ENCODE measurements around the gene FBXL16.
A peak's percentile ranks its signal among the peaks of the same experiment; 100 is the strongest.
"Not testable (repeated sequence)": the region's sequence is repeated elsewhere in the genome, so short reads cannot be mapped to it uniquely, and the experiment has no call there.

The FBXL16 gene

GRCh38 chr16:693364-693763 is 12.2 kb downstream of the FBXL16 start:
- H2AFZ ChIP-seq (ENCODE audit: low read depth, low read length) = no peak overlapping the region
- no peak overlapping the region for H3K4me3 ChIP-seq (ENCODE audit: low read length)
- H3K4me1 ChIP-seq (ENCODE audit: insufficient read depth, low read length) = peaks cover 7% of the 10 kb centered on the region
- no peaks in the 10 kb centered on the region for H3K9me3 ChIP-seq (ENCODE audit: low read length)
- H3K36me3 ChIP-seq (ENCODE audit: insufficient read depth, low read length) = peaks cover 3% of the 10 kb centered on the region
- H3K27me3 ChIP-seq (ENCODE audit: insufficient read depth, low read length) = no peaks in the 10 kb centered on the region

DNA sequence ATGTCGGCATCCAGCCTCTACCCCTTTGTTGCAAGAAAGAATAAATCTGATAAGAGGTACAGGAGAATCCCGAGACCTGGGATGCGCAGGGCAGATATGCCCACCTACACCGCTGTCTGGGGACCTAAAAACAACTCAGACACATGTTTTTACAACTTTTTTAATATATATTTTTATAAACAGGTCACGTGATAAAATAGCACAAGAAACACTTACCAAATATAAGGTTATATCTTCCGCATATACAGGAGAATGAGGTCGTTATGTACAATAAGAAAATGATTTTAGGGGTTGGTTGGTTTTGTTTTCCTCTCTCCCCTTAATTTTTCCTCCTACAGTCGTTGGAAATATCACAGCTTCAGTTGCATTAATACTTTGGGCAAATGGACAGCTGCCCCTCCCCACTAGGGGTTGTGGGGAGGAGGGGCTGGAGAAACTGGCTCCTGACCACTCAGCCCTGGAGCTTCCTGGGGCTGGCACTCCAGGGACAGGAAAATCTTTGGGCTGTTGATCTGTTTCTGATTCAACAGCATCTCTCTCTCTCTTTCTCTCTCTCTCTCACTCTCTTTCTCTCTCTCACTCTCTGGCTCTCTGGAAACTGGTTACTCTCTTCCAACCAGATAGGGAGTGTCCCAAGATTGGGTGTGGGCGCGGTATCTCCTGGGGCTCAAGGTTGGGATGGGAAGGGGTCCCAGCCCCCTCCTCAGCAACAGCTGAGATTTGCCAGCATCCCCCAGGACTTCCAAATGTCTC is 13.1 kb downstream of the FBXL16 start:
- Histone ChIP-seq H3K4me1 (ENCODE audit: insufficient read depth, low read length) (peaks cover 7% of the 10 kb centered on the region), H2AFZ (ENCODE audit: low read depth, low read length) (no peak overlapping the region), H3K4me3 (ENCODE audit: low read length) (no peak overlapping the region), H3K9me3 (ENCODE audit: low read length) (no peaks in the 10 kb centered on the region), H3K27me3 (ENCODE audit: insufficient read depth, low read length) (no peaks in the 10 kb centered on the region), H3K36me3 (ENCODE audit: insufficient read depth, low read length) (peaks cover 8% of the 10 kb centered on the region)

GRCh38 chr16:691242-691641 is 14.4 kb downstream of the FBXL16 start:
- not testable (repeated sequence) for H3K4me3 ChIP-seq (ENCODE audit: low read length); H3K4me1 ChIP-seq (ENCODE audit: insufficient read depth, low read length); H3K9me3 ChIP-seq (ENCODE audit: low read length); H3K27me3 ChIP-seq (ENCODE audit: insufficient read depth, low read length); H2AFZ ChIP-seq (ENCODE audit: low read depth, low read length)
- H3K36me3 ChIP-seq (ENCODE audit: insufficient read depth, low read length) = peaks cover 18% of the 10 kb centered on the region

- H3K4me3 ChIP-seq (ENCODE audit: low read length) = peak overlapping the region; percentile 72
- H3K27me3 ChIP-seq (ENCODE audit: insufficient read depth, low read length) = no peaks in the 10 kb centered on the region
- peaks cover 7% of the 10 kb centered on the region for H3K4me1 ChIP-seq (ENCODE audit: insufficient read depth, low read length)
- peaks cover 30% of the 10 kb centered on the region for H3K36me3 ChIP-seq (ENCODE audit: insufficient read depth, low read length)
- no peak overlapping the region for H2AFZ ChIP-seq (ENCODE audit: low read depth, low read length)
- no peaks in the 10 kb centered on the region for H3K9me3 ChIP-seq (ENCODE audit: low read length)
Observed at GRCh38 chr16:689175-689897, 16.3 kb downstream of the FBXL16 start.

DNA sequence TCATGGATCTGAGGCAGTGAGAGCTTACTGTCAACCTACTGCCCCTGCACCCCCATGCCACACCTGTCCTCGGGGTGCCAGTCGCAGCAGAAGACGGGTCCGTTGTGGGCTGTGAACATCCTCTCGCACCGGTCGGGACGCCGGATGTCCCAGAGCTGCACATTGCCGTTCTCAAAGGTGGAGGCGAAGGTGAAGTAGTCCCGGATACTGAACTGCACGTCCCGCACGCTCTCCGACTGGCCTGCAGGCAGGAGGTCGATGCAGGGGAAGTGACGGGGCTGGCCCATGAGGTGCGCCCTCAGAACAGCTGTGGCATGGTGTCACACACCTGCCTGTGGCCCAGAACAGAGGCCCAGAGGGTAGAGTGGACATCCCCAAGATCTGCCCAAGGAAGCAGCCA is 18.1 kb downstream of the FBXL16 start:
- no peaks in the 10 kb centered on the region for H3K27me3 ChIP-seq (ENCODE audit: insufficient read depth, low read length)

GRCh38 chr16:686459-687260 is 18.9 kb downstream of the FBXL16 start:
- H3K9me3 ChIP-seq (ENCODE audit: low read length) = no peaks in the 10 kb centered on the region
- no peaks in the 10 kb centered on the region for H3K27me3 ChIP-seq (ENCODE audit: insufficient read depth, low read length)
- peaks cover 51% of the 10 kb centered on the region for H3K36me3 ChIP-seq (ENCODE audit: insufficient read depth, low read length)
- H2AFZ ChIP-seq (ENCODE audit: low read depth, low read length) = no peak overlapping the region
- peaks cover 13% of the 10 kb centered on the region for H3K4me1 ChIP-seq (ENCODE audit: insufficient read depth, low read length)
- H3K4me3 ChIP-seq (ENCODE audit: low read length) = no peak overlapping the region

More for the DNA sequence above, 18.1 kb downstream of the FBXL16 start:
- Histone ChIP-seq H3K36me3 (ENCODE audit: insufficient read depth, low read length) (peaks cover 43% of the 10 kb centered on the region), H3K9me3 (ENCODE audit: low read length) (no peaks in the 10 kb centered on the region), H2AFZ (ENCODE audit: low read depth, low read length) (no peak overlapping the region), H3K4me3 (ENCODE audit: low read length) (no peak overlapping the region), H3K4me1 (ENCODE audit: insufficient read depth, low read length) (peaks cover 8% of the 10 kb centered on the region)

GRCh38 chr16:685967-686366 is 19.6 kb downstream of the FBXL16 start:
- H3K4me1 ChIP-seq (ENCODE audit: insufficient read depth, low read length) = peaks cover 20% of the 10 kb centered on the region
- no peaks in the 10 kb centered on the region for H3K27me3 ChIP-seq (ENCODE audit: insufficient read depth, low read length)
- H3K4me3 ChIP-seq (ENCODE audit: low read length) = no peak overlapping the region
- no peaks in the 10 kb centered on the region for H3K9me3 ChIP-seq (ENCODE audit: low read length)
- H3K36me3 ChIP-seq (ENCODE audit: insufficient read depth, low read length) = peaks cover 55% of the 10 kb centered on the region
- no peak overlapping the region for H2AFZ ChIP-seq (ENCODE audit: low read depth, low read length)

DNA sequence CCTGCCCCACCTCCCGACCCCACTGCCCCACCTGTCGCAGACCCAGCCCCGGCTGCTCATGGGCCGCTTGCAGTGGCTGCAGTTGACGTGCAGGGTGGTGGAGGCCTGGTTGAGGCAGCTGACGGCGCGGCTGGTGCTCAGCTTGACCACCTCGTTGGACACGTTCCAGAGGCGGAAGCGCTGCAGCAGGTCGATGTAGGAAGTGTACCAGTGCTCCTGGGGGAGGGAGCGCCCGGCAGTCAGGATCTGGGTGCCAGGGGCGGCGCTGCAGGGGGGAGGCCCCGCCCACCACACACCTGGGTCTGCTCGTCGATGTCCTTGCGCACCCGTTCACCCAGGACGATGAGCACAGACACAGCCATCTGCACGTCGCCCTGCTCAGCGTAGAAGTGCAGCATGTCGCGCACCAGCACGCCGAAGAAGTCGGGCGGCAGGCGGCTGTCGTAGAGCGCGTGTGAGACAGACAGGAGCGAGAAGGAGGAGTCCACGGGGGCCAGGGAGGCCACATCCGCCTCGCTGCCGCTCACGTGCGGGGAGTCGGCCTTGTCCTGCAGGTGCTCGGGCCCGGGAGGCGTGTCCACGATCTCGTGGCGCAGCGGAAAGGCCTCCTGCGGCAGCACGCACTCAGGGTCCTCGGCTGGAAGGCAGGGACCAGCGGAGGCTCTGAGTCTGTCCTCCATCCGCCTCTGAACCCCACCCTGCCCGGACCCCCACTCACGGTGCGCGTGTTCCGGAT is 20.5 kb downstream of the FBXL16 start:
- H3K9me3 ChIP-seq (ENCODE audit: low read length) = no peaks in the 10 kb centered on the region
- peaks cover 55% of the 10 kb centered on the region for H3K36me3 ChIP-seq (ENCODE audit: insufficient read depth, low read length)
- H2AFZ ChIP-seq (ENCODE audit: low read depth, low read length) = no peak overlapping the region
- no peaks in the 10 kb centered on the region for H3K27me3 ChIP-seq (ENCODE audit: insufficient read depth, low read length)
- peaks cover 23% of the 10 kb centered on the region for H3K4me1 ChIP-seq (ENCODE audit: insufficient read depth, low read length)
- no peak overlapping the region for H3K4me3 ChIP-seq (ENCODE audit: low read length)

DNA sequence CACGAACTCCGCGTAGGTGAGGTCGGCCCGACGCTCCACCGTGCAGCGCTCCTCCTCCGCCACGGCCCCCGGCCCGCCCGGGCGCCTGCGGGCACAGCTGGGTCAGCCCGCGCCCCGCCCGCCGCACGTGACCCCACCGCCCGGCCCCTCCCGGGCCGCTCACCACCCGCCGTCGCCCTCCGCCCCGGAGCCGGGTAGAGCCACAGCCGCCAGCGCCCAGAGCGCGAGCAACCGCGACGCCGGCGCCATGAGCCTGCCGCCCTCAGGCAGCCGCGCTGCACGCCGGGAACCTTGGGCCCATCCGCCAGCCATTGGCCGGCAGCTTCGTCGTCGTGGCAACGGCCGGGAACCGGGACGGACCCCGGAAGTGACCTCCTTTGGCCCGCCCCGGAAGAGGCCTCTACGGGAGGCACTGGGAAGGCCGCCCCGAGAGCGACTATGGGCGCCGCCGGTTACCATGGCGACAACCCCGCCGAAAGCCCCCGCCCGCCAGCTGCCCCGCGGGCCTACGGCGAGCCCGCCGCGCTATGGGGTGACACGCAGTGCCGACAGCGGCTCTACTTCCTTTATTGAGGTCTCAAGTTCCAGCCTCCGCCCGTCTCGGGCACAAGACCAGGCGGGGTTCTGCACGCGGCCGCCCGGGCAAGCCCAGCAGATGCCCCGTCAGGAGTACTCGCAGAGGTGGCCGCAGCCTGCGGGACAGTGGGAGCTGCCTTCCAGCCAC is 21.4 kb downstream of the FBXL16 start, which contains the start of gene JMJD8:
Gene JMJD8 (minus strand): TSS at position 264 of the 724 bp plus-strand sequence. CDS start 15 bp downstream, at position 249.
- no peaks in the 10 kb centered on the region for H3K27me3 ChIP-seq (ENCODE audit: insufficient read depth, low read length)
- no peak within 1 kb of the TSS for H2AFZ ChIP-seq (ENCODE audit: low read depth, low read length)
- H3K4me1 ChIP-seq (ENCODE audit: insufficient read depth, low read length) = peaks cover 17% of the 10 kb centered on the region
- peak within 1 kb of the TSS; percentile 40 for H3K4me3 ChIP-seq (ENCODE audit: low read length)
- peaks cover 55% of the 10 kb centered on the region for H3K36me3 ChIP-seq (ENCODE audit: insufficient read depth, low read length)
- H3K9me3 ChIP-seq (ENCODE audit: low read length) = no peaks in the 10 kb centered on the region

DNA sequence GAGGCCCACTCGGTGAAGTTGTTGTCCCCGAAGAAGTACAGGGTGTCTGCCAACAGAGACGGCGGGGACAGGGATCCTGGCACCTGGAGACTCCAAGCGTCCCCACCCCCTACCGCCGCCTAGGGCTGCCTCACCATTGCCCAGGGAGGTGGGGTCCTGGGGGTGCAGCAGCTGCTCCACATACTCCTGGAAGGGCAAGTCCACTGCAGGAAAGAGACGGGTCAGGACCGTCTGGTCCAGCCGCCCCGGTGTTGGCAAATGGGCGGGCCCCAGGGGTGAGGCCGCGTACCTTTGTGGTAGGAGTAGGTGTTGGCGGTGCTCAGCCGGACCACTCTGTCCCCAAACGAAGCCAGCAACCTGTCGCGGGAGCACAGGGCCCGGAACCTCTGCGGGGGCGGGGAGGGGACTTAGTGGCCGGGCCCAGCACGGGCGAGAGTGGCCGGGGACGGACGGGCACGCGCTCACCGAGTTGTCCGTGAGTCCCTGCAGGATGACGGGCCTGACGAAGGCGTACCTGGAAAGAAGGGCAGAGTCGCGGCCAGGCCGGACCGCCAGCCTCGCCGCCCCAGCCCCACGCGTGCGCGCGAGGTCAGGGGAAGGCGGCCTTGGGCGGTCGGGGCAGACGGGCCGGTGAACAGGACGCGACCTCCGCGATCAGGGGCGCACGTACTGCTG is 22.1 kb downstream of the FBXL16 start:
- Histone ChIP-seq H3K4me3 (ENCODE audit: low read length) (peak overlapping the region; percentile 40), H3K9me3 (ENCODE audit: low read length) (no peaks in the 10 kb centered on the region), H3K27me3 (ENCODE audit: insufficient read depth, low read length) (no peaks in the 10 kb centered on the region), H2AFZ (ENCODE audit: low read depth, low read length) (no peak overlapping the region), H3K36me3 (ENCODE audit: insufficient read depth, low read length) (peaks cover 55% of the 10 kb centered on the region), H3K4me1 (ENCODE audit: insufficient read depth, low read length) (peaks cover 16% of the 10 kb centered on the region)

DNA sequence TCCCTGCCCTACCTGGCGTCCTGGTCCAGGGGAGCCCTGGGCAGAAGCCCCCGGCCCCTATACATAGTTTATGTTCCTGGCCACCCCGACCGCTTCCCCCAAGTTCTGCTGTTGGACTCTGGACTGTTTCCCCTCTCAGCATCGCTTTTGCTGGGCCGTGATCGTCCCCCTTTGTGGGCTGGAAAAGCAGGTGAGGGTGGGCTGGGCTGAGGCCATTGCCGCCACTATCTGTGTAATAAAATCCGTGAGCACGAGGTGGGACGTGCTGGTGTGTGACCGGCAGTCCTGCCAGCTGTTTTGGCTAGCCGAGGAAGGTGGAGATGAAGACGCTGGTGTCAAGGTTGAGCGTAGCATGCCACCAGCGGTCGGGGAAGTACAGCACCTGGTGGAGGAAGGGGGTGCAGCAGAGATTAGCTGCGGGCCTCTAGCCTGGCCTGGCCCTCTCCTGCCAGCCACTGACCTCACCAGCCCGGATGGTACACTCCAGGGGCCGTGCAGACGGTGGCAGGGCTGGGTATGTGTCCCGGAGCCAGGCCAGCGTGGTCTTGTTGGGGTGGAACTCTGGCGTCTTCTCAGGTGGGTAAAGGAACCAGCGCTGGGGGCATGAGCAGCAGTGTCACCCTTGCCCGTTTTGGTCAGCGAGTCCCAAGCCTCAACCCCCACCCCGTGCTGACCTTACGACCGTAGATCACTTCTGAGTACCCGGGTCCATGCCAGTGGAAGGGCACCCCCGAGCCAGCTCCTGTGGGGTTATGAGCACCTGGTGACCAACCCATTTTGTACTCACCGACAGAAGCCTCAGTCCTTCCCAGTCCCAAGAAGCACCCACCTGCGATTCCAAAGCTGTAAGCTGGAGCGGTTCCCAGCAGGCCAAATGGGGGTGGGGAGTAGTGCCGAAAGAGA is 22.9 kb downstream of the FBXL16 start:
- H3K9me3 ChIP-seq (ENCODE audit: low read length) = no peaks in the 10 kb centered on the region
- H3K4me1 ChIP-seq (ENCODE audit: insufficient read depth, low read length) = peaks cover 16% of the 10 kb centered on the region
- no peaks in the 10 kb centered on the region for H3K27me3 ChIP-seq (ENCODE audit: insufficient read depth, low read length)
- peaks cover 52% of the 10 kb centered on the region for H3K36me3 ChIP-seq (ENCODE audit: insufficient read depth, low read length)
- H3K4me3 ChIP-seq (ENCODE audit: low read length) = no peak overlapping the region
- no peak overlapping the region for H2AFZ ChIP-seq (ENCODE audit: low read depth, low read length)
